ENCODE data around the gene SIX2. TPM values are rescaled to one million over a fixed set of nuclear protein-coding genes. Genes with fewer than 3 reads are reported as not detected.
A peak's percentile ranks its signal among the peaks of the same experiment; 100 is the strongest.

SIX2 gene
- total RNA-seq, 1 experiment from 2014 or later, result 15.6 TPM

GRCh38 chr2:44970846-44971450 lies 38.3 kb downstream of the SIX2 start:
- DNase-seq (ENCODE audit: low read depth), result no peak

GRCh38 chr2:44969936-44970335 lies 39.3 kb downstream of the SIX2 start:
- DNase-seq (ENCODE audit: low read depth), result no peak

- DNase-seq (ENCODE audit: low read depth), result no peak
Observed at GRCh38 chr2:44967727-44968432, 41.4 kb downstream of the SIX2 start.

GRCh38 chr2:44967056-44967455 lies 42.2 kb downstream of the SIX2 start:
- no peak for DNase-seq (ENCODE audit: low read depth)

DNA sequence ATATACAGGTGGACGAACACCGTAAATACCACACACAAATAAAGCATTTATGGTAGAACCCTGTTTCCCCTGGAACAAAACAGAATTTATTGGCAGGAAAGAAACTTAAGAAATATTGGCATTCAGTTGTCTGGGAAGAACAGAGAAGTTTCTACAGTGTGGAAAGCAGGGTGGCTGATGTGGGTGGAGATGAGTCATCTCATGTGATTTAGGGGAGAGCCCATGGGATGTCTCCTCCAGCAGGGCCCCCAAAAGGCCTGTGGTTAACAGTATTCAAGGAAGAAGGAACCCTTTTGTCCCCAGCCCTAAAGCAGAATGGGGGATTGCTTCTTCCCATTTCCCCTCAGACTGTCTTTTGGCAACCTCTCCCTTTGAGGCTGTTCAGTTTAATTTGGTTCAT lies 43.6 kb downstream of the SIX2 start:
- no peak for DNase-seq (ENCODE audit: low read depth)

DNA sequence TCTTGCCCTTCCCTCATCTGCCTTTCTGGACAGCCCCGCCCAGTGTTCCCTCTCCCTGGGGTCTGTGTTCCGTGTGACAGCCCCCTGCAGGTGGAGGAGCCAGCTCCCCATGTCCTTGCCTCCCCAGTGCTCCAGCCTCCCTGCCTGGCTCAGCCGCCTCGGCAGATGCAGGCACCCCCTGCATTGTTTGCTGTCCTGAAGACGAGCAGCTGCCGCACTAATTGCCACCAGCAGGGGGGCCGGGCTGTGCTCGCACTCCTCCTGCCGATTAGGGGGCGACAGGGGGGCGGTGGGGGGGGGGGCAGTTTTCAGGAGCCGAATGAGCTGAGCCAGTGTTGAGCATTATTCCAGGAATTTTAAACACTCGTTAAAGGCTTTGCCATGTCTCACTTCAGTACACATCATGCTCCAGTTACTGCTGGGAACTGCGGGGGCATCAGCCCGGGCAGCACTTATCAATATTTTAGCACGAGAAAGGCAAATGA lies 44.5 kb downstream of the SIX2 start:
- DNase-seq (ENCODE audit: low read depth), result no peak

GRCh38 chr2:44962176-44962695 lies 47.0 kb downstream of the SIX2 start:
- DNase-seq (ENCODE audit: low read depth), result no peak

DNA sequence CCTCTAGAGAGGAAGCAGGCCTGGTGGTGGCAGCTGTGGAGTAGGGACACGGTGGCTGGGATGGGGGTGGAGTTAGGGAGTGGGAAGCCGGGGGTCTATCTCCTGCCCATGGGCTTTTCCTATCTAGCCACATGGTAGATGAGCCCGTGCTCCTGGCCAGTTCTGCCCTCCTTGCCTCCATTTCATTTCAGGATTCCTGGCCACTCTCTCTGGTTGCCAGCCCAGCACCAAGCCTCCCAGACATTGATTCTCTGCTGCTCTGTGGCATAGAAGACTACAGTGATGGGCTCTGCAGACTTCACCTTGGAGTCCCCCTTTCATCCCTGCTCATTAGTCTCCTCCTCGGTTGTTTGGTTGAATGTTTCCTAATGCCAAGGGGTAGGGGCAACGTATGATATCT lies 48.4 kb downstream of the SIX2 start:
- no peak for DNase-seq (ENCODE audit: low read depth)

- DNase-seq (ENCODE audit: low read depth), result no peak
Observed at GRCh38 chr2:44959855-44960254, 49.4 kb downstream of the SIX2 start.

DNA sequence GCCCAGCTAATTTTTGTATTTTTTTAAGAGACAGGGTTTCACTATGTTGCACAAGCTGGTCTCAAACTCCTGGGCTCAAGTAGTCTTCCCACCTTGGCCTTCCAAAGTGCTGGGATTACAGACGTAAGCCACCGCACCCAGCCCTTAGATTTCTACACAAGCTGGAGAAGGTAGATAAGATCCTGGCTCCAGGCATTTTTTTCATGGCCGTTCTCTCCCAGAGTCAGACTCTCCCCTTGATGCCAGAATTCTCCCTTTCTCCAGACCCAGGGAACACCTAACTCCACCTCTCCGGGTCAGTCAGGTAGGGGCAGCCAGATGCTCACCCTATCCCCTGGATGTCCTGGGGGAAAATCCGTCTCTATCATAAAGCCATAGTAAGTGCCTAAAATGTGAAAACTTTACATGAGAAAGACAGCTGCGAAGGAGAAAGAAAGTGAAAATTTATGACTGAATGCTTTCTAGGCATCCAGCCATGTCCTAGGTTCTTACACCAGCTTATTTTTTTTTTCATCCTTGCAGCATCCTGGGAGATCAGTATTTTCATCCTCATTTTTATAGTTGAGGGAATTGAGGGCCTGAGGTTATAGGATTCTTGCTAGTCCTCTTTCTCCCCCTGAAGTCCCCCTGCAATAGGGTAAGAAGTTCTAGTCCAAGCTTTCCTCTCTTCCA lies 51.5 kb downstream of the SIX2 start:
- no peak for DNase-seq (ENCODE audit: low read depth)

- no peak for DNase-seq (ENCODE audit: low read depth)
Observed at GRCh38 chr2:44956843-44957242, 52.4 kb downstream of the SIX2 start.

DNA sequence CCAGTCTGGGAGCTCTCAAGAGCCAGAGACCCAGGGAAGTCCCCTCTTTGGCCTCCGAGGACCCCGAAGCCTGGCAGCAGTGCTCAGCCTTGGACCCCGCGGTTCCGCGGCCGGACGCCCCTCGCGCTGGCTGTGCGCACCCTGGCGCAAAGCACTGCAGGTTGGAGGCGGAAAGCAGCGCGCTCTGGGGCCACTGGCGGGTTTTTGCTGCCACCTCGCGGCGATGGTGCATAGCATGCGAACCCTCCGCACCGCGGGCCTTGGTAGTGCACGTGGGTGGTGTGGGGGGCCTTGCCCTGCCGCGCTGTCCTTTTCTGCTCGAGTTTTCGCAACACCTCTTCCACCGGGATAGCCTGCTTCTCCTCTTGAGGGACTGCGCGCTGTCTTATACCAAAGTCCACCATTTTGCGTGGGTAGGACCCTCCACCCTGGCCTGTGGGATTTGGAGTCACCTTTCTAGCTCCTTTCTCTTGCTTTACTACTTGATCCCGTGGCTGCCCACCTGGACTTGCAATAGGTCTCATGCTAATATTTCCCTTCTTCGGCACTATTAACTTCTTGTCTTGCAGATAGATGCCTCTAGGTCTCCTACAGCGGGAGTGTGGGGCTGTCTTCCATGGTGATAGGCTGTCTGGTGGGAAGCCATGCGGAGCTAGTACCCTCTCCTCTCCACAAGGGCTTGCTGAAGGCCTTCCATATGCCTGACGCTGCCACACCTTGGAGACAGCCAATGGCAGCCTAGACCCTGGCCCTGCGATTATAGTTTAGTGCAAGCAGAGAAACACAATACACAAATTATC lies 53.5 kb downstream of the SIX2 start:
- DNase-seq (ENCODE audit: low read depth), result peak; percentile 60

Other genes starting within 250 kb of the SIX2 start
- not detected in 2 replicates for gene SIX3, start 67.8 kb downstream of the SIX2 start, total RNA-seq (2014; rRNA removed; shearing (Covaris generic))

Data from HT1080 (cell line).